ENCODE measurements around the gene OPTC.

The OPTC gene

DNA sequence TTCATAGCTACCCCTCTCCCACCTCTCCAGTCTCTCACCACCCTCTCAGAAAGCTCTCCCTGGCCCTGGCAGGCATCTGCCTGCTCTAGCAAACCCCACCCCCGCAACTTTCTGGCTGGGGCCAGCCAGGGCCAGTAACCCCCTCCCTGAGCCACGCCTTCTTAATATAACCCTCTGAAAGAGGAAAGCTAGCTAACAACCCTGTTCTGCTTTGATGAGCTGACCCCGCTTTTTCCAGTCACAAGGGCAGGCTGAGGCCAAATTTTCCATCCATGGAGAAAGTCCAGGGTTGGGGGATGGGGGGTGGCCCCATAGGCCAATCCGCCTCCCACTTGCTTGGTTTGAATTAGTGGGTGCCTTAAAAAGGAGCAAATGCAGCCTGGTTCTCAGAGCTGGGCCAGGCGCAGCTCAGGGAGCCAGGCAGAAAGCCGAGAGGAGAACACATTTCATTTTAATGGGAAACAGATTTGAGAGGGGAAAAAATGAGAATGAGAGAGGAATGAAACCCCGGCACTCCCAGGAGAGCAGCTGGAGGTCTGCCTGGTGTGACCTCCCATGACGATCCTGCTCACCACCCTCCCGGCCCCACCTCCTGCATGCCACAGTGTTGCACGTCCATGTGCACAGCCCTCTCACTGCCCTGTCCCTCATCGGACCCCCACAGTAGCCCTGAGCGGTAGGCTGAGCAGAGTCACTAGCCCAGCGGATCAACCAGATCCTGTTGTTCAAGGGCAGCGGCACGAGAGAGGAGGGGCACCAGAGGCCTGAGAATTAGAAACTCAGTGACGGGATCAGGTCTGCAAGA lies 62.3 kb downstream of the OPTC start:
- DNase-seq, result peak in 4 of 58 donors; percentile 5 to 32 (median 9)

- peak in 24 of 58 donors; percentile 7 to 50 (median 24) for DNase-seq
Measured at GRCh38 chr1:203557390-203557789, 63.4 kb downstream of the OPTC start.

GRCh38 chr1:203558064-203558760 lies 64.3 kb downstream of the OPTC start:
- DNase-seq, result peak in 12 of 58 donors; percentile 11 to 69 (median 35)
